ENCODE data around the gene PSMD1.

PSMD1 gene

DNA sequence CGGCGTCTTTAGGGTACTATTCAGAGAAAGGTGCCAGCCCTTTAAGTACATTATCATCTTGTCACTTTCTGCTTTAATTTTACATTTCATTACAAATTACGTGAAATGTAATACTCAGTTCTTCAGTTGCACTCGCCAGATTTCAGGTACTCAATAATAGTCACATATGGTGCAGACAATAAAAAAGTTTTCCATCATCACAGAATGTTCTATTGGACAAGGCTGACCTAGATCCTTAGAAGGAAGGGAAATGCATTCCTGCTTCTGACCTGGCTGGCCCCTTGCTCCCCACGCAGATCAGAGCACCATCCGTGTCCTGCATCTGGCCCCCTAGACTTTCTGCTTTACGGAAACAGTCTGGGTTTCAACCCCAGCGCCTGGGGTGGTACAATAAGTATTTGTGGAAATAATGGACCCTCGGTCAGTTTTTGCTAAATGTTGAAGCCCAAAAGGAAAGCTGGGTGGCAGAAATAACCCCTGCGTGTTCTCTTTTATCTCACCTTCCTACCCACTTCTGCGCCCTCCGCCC, 20.0 kb upstream of the PSMD1 start:
- H3K27ac ChIP-seq (ENCODE audit: low read length), result no peak overlapping the region
- H3K4me3 ChIP-seq (ENCODE audit: low read length), result no peak overlapping the region

DNA sequence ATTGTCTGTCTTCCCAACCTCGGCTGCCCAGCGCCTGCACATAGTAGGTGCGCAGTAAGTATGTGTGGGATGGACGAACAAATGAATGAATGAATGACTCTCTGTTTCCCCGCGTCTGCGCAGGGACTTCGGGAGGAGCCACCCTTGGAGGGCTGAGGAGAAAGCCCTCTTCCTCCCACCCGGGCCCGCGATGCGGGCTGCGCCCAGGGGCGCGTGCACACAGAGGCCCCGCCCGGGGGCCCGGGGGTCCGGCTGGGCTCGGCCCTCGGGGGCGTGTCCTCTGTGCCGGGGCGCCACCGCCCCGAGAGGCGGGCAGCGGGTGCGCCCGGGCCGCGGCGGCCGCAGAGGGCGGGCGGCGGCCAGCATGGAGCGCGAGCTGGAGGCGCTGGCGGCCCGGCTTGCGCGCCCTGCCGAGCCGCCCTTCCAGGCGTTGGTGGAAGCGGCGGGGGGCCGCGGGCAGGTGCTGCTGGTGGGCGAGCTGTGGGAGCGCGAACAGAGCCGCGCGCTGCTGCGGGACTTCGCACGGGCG, 19.4 kb upstream of the PSMD1 start, which contains the start of gene C2orf72:
TSS of gene C2orf72 (plus strand) at position 322 of the 529 bp plus-strand sequence. CDS start at position 365, 43 bp downstream.
- peaks cover 69% of the 10 kb centered on the region for H3K27me3 ChIP-seq (ENCODE audit: insufficient read depth, low read length)
- peak within 1 kb of the TSS; percentile 61 for H3K4me3 ChIP-seq (ENCODE audit: low read length)
- no peak within 1 kb of the TSS for H3K27ac ChIP-seq (ENCODE audit: low read length)
- H3K9ac ChIP-seq (ENCODE audit: low read depth, low read length), result no peak within 1 kb of the TSS
- H3K4me1 ChIP-seq (ENCODE audit: insufficient read depth, low read length), result no peaks in the 10 kb centered on the region
- H3K9me3 ChIP-seq (ENCODE audit: insufficient read depth, low read depth, low read length), result no peaks in the 10 kb centered on the region
- H3K36me3 ChIP-seq (ENCODE audit: insufficient read depth, low read depth, low read length), result no peaks in the 10 kb centered on the region

More for the DNA sequence above, 20.0 kb upstream of the PSMD1 start:
- H3K9ac ChIP-seq (ENCODE audit: low read depth, low read length), result no peak overlapping the region
- H3K9me3 ChIP-seq (ENCODE audit: insufficient read depth, low read depth, low read length), result no peaks in the 10 kb centered on the region
- no peaks in the 10 kb centered on the region for H3K36me3 ChIP-seq (ENCODE audit: insufficient read depth, low read depth, low read length)
- no peaks in the 10 kb centered on the region for H3K4me1 ChIP-seq (ENCODE audit: insufficient read depth, low read length)
- peaks cover 75% of the 10 kb centered on the region for H3K27me3 ChIP-seq (ENCODE audit: insufficient read depth, low read length)

DNA sequence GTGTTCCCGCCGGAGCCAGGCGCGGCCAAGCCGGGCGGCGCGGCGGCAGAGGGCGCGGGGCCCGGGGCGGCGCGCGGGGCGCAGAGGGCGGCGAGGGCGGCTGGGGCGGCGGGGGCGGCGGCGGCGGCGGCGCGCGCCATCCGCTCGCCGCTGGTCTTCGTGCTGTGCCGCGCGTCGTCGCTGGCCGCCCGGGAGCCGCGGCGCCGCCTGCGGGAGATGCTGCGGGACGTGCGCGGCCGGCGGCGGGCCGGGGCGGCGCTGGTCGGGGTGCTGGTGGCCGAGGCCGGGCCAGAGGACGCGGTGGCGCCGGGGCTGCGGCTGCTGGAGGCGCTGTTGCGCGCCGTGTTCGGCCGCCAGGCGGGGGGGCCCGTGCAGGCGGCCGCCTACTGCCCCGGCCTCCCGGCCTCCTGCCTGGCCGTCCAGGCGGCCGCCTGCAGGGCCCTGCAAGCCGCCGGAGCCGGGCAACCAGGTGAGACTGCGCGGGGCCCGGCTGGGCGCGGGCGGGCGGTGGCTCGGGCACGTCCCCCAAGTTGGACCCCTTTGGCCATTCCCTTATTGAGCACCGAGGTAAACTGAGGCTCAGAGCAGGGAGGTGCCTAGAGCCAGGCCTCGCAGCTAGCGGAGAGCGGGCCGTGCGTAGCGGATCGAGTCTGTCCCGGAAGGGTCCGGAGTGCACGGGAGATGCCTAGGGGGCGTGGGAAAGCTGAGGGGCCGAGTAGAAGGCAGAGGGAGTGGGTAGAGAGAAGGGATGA, 18.8 kb upstream of the PSMD1 start:
- H3K4me3 ChIP-seq (ENCODE audit: low read length), result peak overlapping the region; percentile 61
- H3K36me3 ChIP-seq (ENCODE audit: insufficient read depth, low read depth, low read length), result no peaks in the 10 kb centered on the region
- no peaks in the 10 kb centered on the region for H3K4me1 ChIP-seq (ENCODE audit: insufficient read depth, low read length)
- H3K9me3 ChIP-seq (ENCODE audit: insufficient read depth, low read depth, low read length), result no peaks in the 10 kb centered on the region
- H3K27ac ChIP-seq (ENCODE audit: low read length), result no peak overlapping the region
- no peak overlapping the region for H3K9ac ChIP-seq (ENCODE audit: low read depth, low read length)
- H3K27me3 ChIP-seq (ENCODE audit: insufficient read depth, low read length), result peaks cover 64% of the 10 kb centered on the region

DNA sequence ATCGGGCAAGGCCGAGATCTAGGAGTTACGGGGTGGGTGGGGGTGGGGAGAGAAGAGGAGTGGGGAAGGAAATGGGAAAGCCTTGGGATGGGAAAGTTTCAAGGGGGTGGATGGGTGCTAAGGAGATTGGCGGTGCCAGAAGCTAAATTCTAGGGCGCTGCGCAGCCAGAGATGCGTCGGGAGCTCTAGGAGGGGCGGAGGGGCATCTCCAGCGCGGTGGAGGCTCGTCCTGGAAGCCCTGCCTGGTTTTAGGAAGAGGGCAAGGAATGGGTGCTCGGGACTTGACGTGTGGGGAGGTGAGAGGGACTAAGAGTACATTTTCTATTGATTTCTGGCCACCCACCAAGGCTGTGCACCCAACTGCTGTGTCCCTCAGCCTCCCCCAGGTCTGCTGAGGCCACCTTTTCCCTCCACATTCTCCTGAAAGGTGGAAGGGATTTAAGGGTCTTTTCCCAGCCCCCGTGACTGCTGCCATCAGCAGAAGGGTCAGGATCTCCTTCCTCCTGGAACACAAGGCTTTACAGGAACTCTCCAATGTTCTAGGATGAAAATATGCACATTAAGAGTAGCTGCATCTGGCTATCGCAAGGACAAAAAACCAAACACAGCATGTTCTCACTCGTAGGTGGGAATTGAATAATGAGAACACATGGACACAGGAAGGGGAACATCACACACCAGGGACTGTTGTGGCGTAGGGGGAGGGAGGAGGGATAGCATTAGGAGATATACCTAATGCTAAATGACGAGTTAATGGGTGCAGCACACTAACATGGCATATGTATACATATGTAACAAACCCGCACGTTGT, 18.0 kb upstream of the PSMD1 start:
- Histone ChIP-seq H3K4me3 (ENCODE audit: low read length) (peak overlapping the region; percentile 61), H3K27me3 (ENCODE audit: insufficient read depth, low read length) (peaks cover 57% of the 10 kb centered on the region), H3K9me3 (ENCODE audit: insufficient read depth, low read depth, low read length) (no peaks in the 10 kb centered on the region), H3K9ac (ENCODE audit: low read depth, low read length) (no peak overlapping the region), H3K27ac (ENCODE audit: low read length) (no peak overlapping the region), H3K4me1 (ENCODE audit: insufficient read depth, low read length) (no peaks in the 10 kb centered on the region), H3K36me3 (ENCODE audit: insufficient read depth, low read depth, low read length) (no peaks in the 10 kb centered on the region)

DNA sequence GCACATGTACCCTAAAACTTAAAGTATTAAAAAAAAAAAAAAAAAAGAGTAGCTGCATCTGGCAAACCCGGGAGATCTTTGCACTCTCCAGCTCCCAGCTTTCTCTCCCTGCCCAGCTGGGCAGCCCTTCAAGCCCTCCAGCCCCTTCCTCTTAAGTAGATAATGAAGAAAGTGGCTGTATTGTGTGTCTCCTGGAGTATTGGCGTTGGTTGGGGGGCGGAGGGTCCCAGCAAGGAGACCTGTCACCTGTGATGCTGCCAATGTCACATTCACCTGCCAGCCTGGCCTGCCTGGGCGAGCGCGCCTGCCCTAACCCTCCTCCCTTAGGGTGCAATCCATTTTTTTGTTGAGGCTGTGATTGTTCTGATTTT, 17.4 kb upstream of the PSMD1 start:
- H3K4me3 ChIP-seq (ENCODE audit: low read length), result no peak overlapping the region
- no peak overlapping the region for H3K9ac ChIP-seq (ENCODE audit: low read depth, low read length)
- H3K27me3 ChIP-seq (ENCODE audit: insufficient read depth, low read length), result peaks cover 57% of the 10 kb centered on the region
- no peak overlapping the region for H3K27ac ChIP-seq (ENCODE audit: low read length)
- H3K4me1 ChIP-seq (ENCODE audit: insufficient read depth, low read length), result no peaks in the 10 kb centered on the region
- no peaks in the 10 kb centered on the region for H3K9me3 ChIP-seq (ENCODE audit: insufficient read depth, low read depth, low read length)
- no peaks in the 10 kb centered on the region for H3K36me3 ChIP-seq (ENCODE audit: insufficient read depth, low read depth, low read length)

DNA sequence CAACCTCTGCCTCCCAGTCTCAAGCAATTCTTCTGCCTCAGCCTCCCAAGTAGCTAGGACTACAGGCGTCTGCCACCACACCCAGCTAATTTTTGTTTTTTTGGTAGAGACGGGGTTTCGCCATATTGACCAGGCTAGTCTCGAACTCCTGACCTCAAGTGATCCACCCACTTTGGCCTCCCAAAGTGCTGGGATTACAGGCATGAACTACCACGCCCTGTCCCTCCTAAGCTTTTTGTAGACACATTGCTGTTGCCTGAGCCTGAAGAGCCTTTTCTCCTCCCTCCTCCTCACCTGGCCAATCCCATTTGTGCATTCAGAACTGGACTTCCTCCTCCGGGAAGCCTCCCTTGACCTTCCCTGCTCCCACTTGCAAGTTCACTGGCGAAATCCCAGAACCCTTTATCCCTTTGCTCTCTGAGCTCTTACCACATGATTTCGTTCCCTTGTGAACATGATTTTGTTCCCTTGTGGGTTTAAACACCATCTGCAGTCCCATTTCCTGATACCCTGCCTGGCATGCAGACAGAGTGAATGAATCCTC, 16.8 kb upstream of the PSMD1 start:
- Histone ChIP-seq H3K27me3 (ENCODE audit: insufficient read depth, low read length) (peaks cover 52% of the 10 kb centered on the region), H3K9ac (ENCODE audit: low read depth, low read length) (no peak overlapping the region), H3K36me3 (ENCODE audit: insufficient read depth, low read depth, low read length) (no peaks in the 10 kb centered on the region), H3K4me3 (ENCODE audit: low read length) (no peak overlapping the region), H3K4me1 (ENCODE audit: insufficient read depth, low read length) (no peaks in the 10 kb centered on the region), H3K27ac (ENCODE audit: low read length) (no peak overlapping the region), H3K9me3 (ENCODE audit: insufficient read depth, low read depth, low read length) (no peaks in the 10 kb centered on the region)

DNA sequence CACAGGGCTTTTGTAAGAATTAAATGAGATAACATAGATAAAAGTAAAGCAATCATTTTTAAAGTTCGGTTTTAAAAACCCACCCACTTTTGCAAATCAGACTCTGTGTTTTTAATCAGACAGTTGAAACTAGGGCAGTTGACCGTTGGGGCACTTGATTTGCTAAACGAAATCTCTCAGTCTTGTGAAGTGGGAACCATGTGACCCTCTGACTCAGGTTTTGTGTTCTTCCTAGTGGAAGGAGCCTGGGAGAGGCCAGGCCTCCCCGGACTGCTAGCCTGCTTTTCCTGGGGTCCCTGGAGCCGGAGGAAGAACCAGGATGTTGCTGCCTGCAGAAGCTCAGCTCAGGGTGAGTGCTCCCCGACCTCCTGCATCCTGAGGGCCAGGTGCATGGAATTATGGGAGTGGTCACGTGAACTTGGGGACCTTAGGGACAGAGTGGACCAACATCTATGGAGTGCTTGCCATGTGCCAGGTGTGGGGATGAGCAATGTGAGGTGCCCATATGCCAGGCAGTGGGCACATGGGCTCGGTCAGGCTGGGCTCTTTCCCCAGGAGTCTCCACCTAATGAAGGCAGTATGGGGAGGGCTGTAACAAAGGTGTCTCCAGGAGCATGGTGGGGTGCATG, 15.5 kb upstream of the PSMD1 start:
- no peaks in the 10 kb centered on the region for H3K4me1 ChIP-seq (ENCODE audit: insufficient read depth, low read length)
- no peak overlapping the region for H3K4me3 ChIP-seq (ENCODE audit: low read length)
- H3K27me3 ChIP-seq (ENCODE audit: insufficient read depth, low read length), result peaks cover 39% of the 10 kb centered on the region

DNA sequence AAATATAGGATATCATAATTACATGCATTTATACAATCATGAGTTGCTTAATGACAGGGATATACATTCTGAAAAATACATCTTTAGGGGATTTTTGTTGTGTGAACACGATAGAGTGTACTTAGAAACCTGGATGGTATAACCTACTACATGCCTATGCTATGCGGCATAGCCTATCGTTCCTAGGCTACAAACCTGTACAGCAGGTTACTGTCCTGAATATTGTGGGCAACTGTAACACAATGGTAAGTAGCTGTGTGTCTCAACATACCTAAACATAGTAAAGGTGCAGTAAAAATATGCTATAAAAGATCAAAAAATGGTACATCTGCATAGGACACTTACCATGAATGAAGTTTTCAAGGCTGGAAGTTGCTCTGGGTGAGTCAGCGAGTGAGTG, 12.9 kb upstream of the PSMD1 start:
- Histone ChIP-seq H3K9me3 (ENCODE audit: insufficient read depth, low read depth, low read length) (no peaks in the 10 kb centered on the region), H3K27ac (ENCODE audit: low read length) (no peak overlapping the region), H3K27me3 (ENCODE audit: insufficient read depth, low read length) (peaks cover 26% of the 10 kb centered on the region), H3K36me3 (ENCODE audit: insufficient read depth, low read depth, low read length) (no peaks in the 10 kb centered on the region), H3K9ac (ENCODE audit: low read depth, low read length) (no peak overlapping the region), H3K4me3 (ENCODE audit: low read length) (no peak overlapping the region), H3K4me1 (ENCODE audit: insufficient read depth, low read length) (no peaks in the 10 kb centered on the region)

More for the DNA sequence above, 15.5 kb upstream of the PSMD1 start:
- no peak overlapping the region for H3K9ac ChIP-seq (ENCODE audit: low read depth, low read length)
- no peaks in the 10 kb centered on the region for H3K36me3 ChIP-seq (ENCODE audit: insufficient read depth, low read depth, low read length)
- no peak overlapping the region for H3K27ac ChIP-seq (ENCODE audit: low read length)
- no peaks in the 10 kb centered on the region for H3K9me3 ChIP-seq (ENCODE audit: insufficient read depth, low read depth, low read length)

- no peaks in the 10 kb centered on the region for H3K36me3 ChIP-seq (ENCODE audit: insufficient read depth, low read depth, low read length)
Measured at GRCh38 chr2:231046916-231047273, 9.8 kb upstream of the PSMD1 start.

GRCh38 chr2:231047274-231047922, 9.3 kb upstream of the PSMD1 start:
- Histone ChIP-seq H3K36me3 (ENCODE audit: insufficient read depth, low read depth, low read length) (no peaks in the 10 kb centered on the region), H3K4me1 (ENCODE audit: insufficient read depth, low read length) (no peaks in the 10 kb centered on the region; the same call in 1 of the 2 replicates), H3K27ac (ENCODE audit: low read length) (no peak overlapping the region), H3K9ac (ENCODE audit: low read depth, low read length) (no peak overlapping the region), H3K4me3 (ENCODE audit: low read length) (no peak overlapping the region), H3K27me3 (ENCODE audit: insufficient read depth, low read length) (peaks cover 34% of the 10 kb centered on the region), H3K9me3 (ENCODE audit: insufficient read depth, low read depth, low read length) (no peaks in the 10 kb centered on the region)

More at GRCh38 chr2:231046916-231047273, 9.8 kb upstream of the PSMD1 start:
- Histone ChIP-seq H3K4me1 (ENCODE audit: insufficient read depth, low read length) (no peaks in the 10 kb centered on the region), H3K9me3 (ENCODE audit: insufficient read depth, low read depth, low read length) (no peaks in the 10 kb centered on the region), H3K27ac (ENCODE audit: low read length) (no peak overlapping the region), H3K27me3 (ENCODE audit: insufficient read depth, low read length) (peaks cover 29% of the 10 kb centered on the region), H3K4me3 (ENCODE audit: low read length) (no peak overlapping the region), H3K9ac (ENCODE audit: low read depth, low read length) (no peak overlapping the region)
